ENCODE measurements around the gene STIM2.
"Not testable (repeated sequence)": the region's sequence is repeated elsewhere in the genome, so short reads cannot be mapped to it uniquely, and the experiment has no call there.

Gene STIM2

GRCh38 chr4:27005501-27005900, 144.9 kb downstream of the STIM2 start:
- DNase-seq = no peak

GRCh38 chr4:27005905-27006590, 145.4 kb downstream of the STIM2 start:
- no peak for DNase-seq

- no peak for DNase-seq
Observed at GRCh38 chr4:27006646-27007045, 146.0 kb downstream of the STIM2 start.

- DNase-seq = no peak
Observed at GRCh38 chr4:27007507-27007906, 146.9 kb downstream of the STIM2 start.

GRCh38 chr4:27008679-27009078, 148.0 kb downstream of the STIM2 start:
- no peak for DNase-seq

- DNase-seq = no peak
Observed at GRCh38 chr4:27009539-27009938, 148.9 kb downstream of the STIM2 start.

- peak; percentile 61 to 80 (median 70) for DNase-seq
Observed at GRCh38 chr4:27010334-27010940, 149.8 kb downstream of the STIM2 start.

- no peak for DNase-seq
Observed at GRCh38 chr4:27011401-27011800, 150.8 kb downstream of the STIM2 start.

- no peak for DNase-seq
Observed at GRCh38 chr4:27013012-27013411, 152.4 kb downstream of the STIM2 start.

- no peak for DNase-seq
Observed at GRCh38 chr4:27016551-27016950, 155.9 kb downstream of the STIM2 start.

- no peak for DNase-seq
Observed at GRCh38 chr4:27017623-27018022, 157.0 kb downstream of the STIM2 start.

GRCh38 chr4:27018076-27018475, 157.4 kb downstream of the STIM2 start:
- DNase-seq = no peak

- no peak for DNase-seq
Observed at GRCh38 chr4:27018910-27019309, 158.3 kb downstream of the STIM2 start.

- DNase-seq = no peak
Observed at GRCh38 chr4:27019766-27020165, 159.1 kb downstream of the STIM2 start.

- DNase-seq = no peak
Observed at GRCh38 chr4:27020203-27020602, 159.6 kb downstream of the STIM2 start.

GRCh38 chr4:27020603-27021002, 160.0 kb downstream of the STIM2 start:
- no peak for DNase-seq

- no peak for DNase-seq
Observed at GRCh38 chr4:27022963-27023362, 162.3 kb downstream of the STIM2 start.

- no peak for DNase-seq
Observed at GRCh38 chr4:27023366-27023765, 162.7 kb downstream of the STIM2 start.

GRCh38 chr4:27024805-27025204, 164.2 kb downstream of the STIM2 start:
- DNase-seq = no peak

GRCh38 chr4:27027428-27027827, 166.8 kb downstream of the STIM2 start:
- DNase-seq = no peak

- DNase-seq = not testable (repeated sequence)
Observed at GRCh38 chr4:27035127-27035526, 174.5 kb downstream of the STIM2 start.

GRCh38 chr4:27040356-27040755, 179.7 kb downstream of the STIM2 start:
- DNase-seq = peak in 3 of 4 experiments; percentile 37 to 54 (median 37)

GRCh38 chr4:27042411-27042810, 181.8 kb downstream of the STIM2 start:
- DNase-seq = no peak

GRCh38 chr4:27043200-27043599, 182.6 kb downstream of the STIM2 start:
- no peak for DNase-seq

GRCh38 chr4:27046851-27047250, 186.2 kb downstream of the STIM2 start:
- DNase-seq = no peak
